HG02678 (cell line): ENCODE data around the gene ACO2.

Source experiments
- ATAC-seq: cut with Tn5 transposase; IDR thresholded peaks from one replicate; pipeline ENCODE4 v1.9.1; 2021; ENCODE audit warnings: mild to moderate bottlenecking, moderate library complexity; ENCODE audit not compliant: unreplicated experiment

ACO2 gene

GRCh38 chr22:41517172-41518047 lies 48.5 kb downstream of the ACO2 start:
- ATAC-seq: no peak

GRCh38 chr22:41518048-41518347 lies 49.1 kb downstream of the ACO2 start:
- no peak for ATAC-seq

GRCh38 chr22:41521126-41521525 lies 52.2 kb downstream of the ACO2 start:
- ATAC-seq: no peak

- no peak for ATAC-seq
Observed at GRCh38 chr22:41522813-41523212, 53.9 kb downstream of the ACO2 start.

- no peak for ATAC-seq
Observed at GRCh38 chr22:41523464-41524221, 54.7 kb downstream of the ACO2 start.

- ATAC-seq: no peak
Observed at GRCh38 chr22:41524251-41524661, 55.3 kb downstream of the ACO2 start.

GRCh38 chr22:41524809-41525449 lies 56.0 kb downstream of the ACO2 start:
- no peak for ATAC-seq

- ATAC-seq: no peak
Observed at GRCh38 chr22:41525450-41526225, 56.7 kb downstream of the ACO2 start.

GRCh38 chr22:41526226-41526829 lies 57.4 kb downstream of the ACO2 start:
- no peak for ATAC-seq

GRCh38 chr22:41526830-41527799 lies 58.2 kb downstream of the ACO2 start:
- ATAC-seq: no peak

GRCh38 chr22:41528132-41528766 lies 59.3 kb downstream of the ACO2 start:
- no peak for ATAC-seq

GRCh38 chr22:41528938-41529561 lies 60.1 kb downstream of the ACO2 start:
- no peak for ATAC-seq

- no peak for ATAC-seq
Observed at GRCh38 chr22:41530890-41531714, 62.2 kb downstream of the ACO2 start.

GRCh38 chr22:41531715-41532477 lies 63.0 kb downstream of the ACO2 start:
- ATAC-seq: no peak

- no peak for ATAC-seq
Observed at GRCh38 chr22:41532908-41533825, 64.2 kb downstream of the ACO2 start.

GRCh38 chr22:41534219-41534618 lies 65.3 kb downstream of the ACO2 start:
- no peak for ATAC-seq
